IPS-15b (cell line): ENCODE results near the gene BRSK2.

ENCODE experiments used
- H3K27me3 ChIP-seq: one replicate; pipeline ENCODE4 v1.6.1; 2013; ENCODE audit warnings: low read length; ENCODE audit not compliant: control insufficient read depth, insufficient read depth
- H3K36me3 ChIP-seq: one replicate; pipeline ENCODE4 v1.6.1; 2013; ENCODE audit warnings: low read length; ENCODE audit not compliant: control insufficient read depth, insufficient read depth
- H3K4me1 ChIP-seq: one replicate; pipeline ENCODE4 v1.6.1; 2013; ENCODE audit warnings: mild to moderate bottlenecking, low read length; ENCODE audit not compliant: control insufficient read depth, insufficient read depth
- H3K4me3 ChIP-seq: one replicate; pipeline ENCODE4 v1.5.1; 2013; ENCODE audit warnings: low read depth, low read length
- H3K9ac ChIP-seq: one replicate; pipeline ENCODE4 v1.6.1; 2013; ENCODE audit warnings: low read depth, mild to moderate bottlenecking, low read length
- H3K9me3 ChIP-seq: one replicate; pipeline ENCODE4 v1.6.1; 2013; ENCODE audit warnings: mild to moderate bottlenecking, low read length; ENCODE audit not compliant: control insufficient read depth, insufficient read depth

BRSK2 gene

DNA sequence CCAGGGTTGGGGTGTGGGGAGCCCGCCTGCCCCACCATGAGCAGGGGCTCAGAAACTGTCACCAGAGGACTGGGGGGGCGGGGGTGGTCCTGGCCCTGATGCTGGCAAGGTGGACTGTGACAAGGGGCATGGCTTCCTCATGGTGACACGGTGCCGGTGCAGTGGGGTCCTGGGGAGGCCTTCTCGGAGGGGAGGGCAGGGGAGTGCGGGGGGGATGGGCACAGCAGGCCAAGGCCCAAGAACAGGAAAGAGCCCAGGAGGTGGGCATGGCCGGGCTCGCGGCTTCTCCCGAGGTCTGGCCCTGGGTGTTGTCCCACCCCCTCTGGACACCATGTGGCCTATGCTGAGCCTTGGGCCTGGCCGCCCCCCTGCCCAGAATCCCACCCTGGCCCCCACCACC, 49.6 kb downstream of the BRSK2 start:
- H3K4me1 ChIP-seq = no peaks in the 10 kb centered on the region
- H3K36me3 ChIP-seq = peaks cover 5% of the 10 kb centered on the region

DNA sequence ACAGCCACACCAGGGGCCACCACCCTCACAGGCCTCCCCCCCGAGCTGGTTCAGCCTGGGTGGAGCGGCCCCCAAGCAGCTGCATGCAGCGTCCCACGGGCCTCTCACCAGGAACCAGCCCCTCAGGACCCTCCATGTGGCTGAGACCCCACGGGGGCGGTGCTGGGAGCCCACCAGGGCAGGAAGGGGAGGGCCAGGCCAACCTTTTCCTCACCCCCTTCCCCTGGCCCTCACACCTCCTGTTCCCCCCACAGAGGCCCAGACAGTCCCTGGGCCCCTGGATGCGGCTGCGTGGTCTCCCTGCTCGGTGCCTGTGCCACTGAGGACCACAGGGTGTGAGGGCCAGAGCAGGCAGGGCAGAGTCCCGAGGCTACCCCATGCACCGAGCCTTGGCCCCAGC, 50.3 kb downstream of the BRSK2 start:
- Histone ChIP-seq H3K4me1 (no peaks in the 10 kb centered on the region), H3K36me3 (peaks cover 5% of the 10 kb centered on the region), H3K4me3 (no peak overlapping the region), H3K9me3 (no peaks in the 10 kb centered on the region), H3K27me3 (no peaks in the 10 kb centered on the region), H3K9ac (no peak overlapping the region)

More for the DNA sequence above, 49.6 kb downstream of the BRSK2 start:
- Histone ChIP-seq H3K27me3 (no peaks in the 10 kb centered on the region), H3K9me3 (no peaks in the 10 kb centered on the region), H3K9ac (no peak overlapping the region), H3K4me3 (no peak overlapping the region)

DNA sequence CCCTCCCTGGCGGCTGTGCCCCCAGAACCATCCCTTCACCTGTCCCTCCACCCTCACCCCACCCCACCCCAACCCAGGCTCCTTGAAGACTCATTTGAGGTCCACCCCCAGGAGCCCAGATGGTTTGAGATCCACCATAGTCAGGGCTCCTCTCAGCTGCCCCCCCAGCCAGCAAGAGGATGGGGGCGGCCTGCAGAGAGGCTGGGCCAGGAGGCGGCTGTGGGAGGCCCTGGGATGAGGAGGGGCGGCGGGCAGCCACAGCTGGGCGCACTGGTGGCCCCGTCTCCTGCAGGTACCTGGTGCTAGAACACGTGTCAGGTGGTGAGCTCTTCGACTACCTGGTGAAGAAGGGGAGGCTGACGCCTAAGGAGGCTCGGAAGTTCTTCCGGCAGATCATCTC, 50.8 kb downstream of the BRSK2 start:
- H3K9ac ChIP-seq = no peak overlapping the region
- H3K4me3 ChIP-seq = no peak overlapping the region
- H3K9me3 ChIP-seq = no peaks in the 10 kb centered on the region
- no peaks in the 10 kb centered on the region for H3K4me1 ChIP-seq
- H3K27me3 ChIP-seq = no peaks in the 10 kb centered on the region
- peaks cover 6% of the 10 kb centered on the region for H3K36me3 ChIP-seq

DNA sequence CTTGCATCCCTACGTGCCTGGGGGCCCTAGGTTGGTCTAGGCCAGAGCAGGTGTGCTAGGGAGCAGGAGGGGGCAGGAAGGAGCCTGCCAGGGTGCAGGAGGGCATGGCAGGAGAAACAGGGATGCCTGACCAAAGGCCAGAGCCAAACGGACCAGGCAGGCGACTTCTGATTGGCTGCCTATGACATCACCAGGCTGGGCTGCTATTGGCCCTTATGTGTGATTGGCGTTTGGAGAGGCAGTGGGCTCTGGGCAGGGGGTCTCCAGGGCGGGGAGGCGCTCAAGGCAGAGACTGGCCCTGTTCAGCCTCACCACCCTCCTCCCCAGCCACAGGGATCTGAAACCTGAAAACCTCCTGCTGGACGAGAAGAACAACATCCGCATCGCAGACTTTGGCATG, 52.4 kb downstream of the BRSK2 start:
- Histone ChIP-seq H3K27me3 (no peaks in the 10 kb centered on the region), H3K9me3 (no peaks in the 10 kb centered on the region), H3K4me1 (no peaks in the 10 kb centered on the region), H3K9ac (no peak overlapping the region), H3K4me3 (no peak overlapping the region), H3K36me3 (peaks cover 9% of the 10 kb centered on the region)

DNA sequence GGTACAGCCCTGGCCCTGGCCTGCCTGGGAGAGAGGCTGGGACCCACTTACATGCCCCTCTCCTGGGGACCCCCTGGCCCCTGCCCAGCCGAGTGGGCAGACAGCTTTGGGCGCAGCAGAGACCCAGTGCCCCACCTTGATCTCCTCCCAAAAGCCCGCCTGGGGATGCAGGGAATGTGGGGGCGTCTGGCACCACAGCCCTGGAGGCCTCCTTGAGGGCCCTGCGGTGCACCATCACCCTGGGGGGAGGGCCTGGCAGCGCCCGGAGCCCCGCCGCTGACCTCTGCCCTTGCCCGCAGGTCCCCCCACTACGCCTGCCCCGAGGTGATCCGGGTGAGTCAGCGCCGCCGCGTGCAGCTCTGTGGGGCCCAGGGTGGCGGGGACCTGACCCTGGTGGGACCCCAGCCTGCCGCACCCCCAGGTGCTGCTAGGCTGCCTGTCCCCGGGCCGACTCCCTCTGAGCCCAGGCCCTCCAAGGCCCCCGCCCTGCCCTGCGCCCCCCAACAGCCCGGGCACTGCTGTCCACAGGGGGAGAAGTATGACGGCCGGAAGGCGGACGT, 53.2 kb downstream of the BRSK2 start:
- no peak overlapping the region for H3K4me3 ChIP-seq
- peaks cover 9% of the 10 kb centered on the region for H3K36me3 ChIP-seq
- no peaks in the 10 kb centered on the region for H3K27me3 ChIP-seq
- H3K9me3 ChIP-seq = no peaks in the 10 kb centered on the region
- no peak overlapping the region for H3K9ac ChIP-seq
- H3K4me1 ChIP-seq = no peaks in the 10 kb centered on the region

DNA sequence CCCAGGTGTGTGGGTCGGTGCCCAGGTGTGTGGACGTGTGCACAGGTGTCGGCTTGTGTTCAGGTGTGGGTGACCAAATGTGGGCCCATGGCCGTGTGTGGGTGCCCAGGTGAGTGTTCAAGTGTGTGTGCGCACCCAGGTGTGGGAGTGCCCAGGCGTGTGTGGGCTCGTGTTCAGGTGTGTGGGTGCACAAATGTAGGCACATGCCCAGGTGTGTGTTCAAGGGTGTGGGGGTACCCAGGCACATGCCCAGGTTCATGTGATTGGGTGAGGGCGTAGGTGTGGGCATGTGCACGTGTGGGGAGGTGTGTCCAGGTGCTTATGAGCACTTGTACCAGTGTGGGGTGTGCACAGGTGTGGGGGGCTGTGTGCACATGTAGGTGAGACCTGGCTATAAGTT, 54.0 kb downstream of the BRSK2 start:
- no peaks in the 10 kb centered on the region for H3K4me1 ChIP-seq
- no peak overlapping the region for H3K9ac ChIP-seq
- H3K9me3 ChIP-seq = no peaks in the 10 kb centered on the region
- peaks cover 9% of the 10 kb centered on the region for H3K36me3 ChIP-seq
- no peaks in the 10 kb centered on the region for H3K27me3 ChIP-seq
- no peak overlapping the region for H3K4me3 ChIP-seq

DNA sequence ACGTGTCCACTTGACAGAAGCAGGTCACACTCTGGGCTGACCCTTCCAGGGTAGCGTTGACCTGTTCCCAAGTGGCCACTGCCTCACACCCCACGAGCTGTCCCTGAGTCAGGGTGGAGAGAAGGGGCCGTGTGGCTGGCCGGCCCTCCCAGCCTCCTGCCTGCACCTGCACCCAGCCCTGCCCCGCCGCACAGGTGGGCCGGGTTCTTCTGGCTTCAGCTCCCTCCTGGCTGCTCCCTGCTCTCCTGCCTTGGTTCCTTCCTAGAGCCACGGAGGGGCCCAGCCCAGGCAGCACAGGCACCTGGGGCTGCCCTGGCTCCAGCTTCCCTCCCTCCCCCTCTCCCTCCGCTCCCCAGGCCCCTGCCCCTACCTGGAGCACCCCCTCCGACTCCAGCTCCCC, 54.6 kb downstream of the BRSK2 start:
- Histone ChIP-seq H3K27me3 (no peaks in the 10 kb centered on the region), H3K9me3 (no peaks in the 10 kb centered on the region), H3K9ac (no peak overlapping the region), H3K4me1 (no peaks in the 10 kb centered on the region), H3K4me3 (no peak overlapping the region), H3K36me3 (peaks cover 9% of the 10 kb centered on the region)

DNA sequence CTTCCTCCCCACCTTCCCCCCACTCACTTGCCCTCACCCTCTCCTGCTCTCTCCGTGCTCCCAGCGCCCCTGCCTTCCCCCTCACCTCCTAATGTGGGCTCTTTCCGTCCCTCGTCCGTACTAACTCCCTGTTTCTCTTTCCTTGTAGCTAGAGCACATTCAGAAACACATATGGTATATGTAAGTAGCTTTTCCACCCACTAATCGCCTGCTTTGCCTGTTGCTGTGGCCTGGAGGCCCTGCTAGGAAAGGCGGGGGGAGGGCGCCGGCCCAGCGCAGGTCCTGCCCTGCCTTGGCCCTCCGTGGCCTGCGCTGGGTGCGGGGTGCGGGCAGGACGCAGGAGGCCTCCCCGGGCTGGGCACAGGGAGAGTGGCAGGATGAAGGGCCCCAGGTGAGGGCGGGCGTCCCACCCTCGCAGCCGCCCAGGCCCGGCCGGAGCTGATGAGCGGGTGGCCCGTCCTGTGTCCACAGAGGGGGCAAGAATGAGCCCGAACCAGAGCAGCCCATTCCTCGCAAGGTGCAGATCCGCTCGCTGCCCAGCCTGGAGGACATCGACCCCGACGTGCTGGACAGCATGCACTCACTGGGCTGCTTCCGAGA, 55.2 kb downstream of the BRSK2 start:
- Histone ChIP-seq H3K27me3 (no peaks in the 10 kb centered on the region), H3K36me3 (peaks cover 9% of the 10 kb centered on the region), H3K4me3 (no peak overlapping the region), H3K9me3 (no peaks in the 10 kb centered on the region), H3K9ac (no peak overlapping the region), H3K4me1 (no peaks in the 10 kb centered on the region)

DNA sequence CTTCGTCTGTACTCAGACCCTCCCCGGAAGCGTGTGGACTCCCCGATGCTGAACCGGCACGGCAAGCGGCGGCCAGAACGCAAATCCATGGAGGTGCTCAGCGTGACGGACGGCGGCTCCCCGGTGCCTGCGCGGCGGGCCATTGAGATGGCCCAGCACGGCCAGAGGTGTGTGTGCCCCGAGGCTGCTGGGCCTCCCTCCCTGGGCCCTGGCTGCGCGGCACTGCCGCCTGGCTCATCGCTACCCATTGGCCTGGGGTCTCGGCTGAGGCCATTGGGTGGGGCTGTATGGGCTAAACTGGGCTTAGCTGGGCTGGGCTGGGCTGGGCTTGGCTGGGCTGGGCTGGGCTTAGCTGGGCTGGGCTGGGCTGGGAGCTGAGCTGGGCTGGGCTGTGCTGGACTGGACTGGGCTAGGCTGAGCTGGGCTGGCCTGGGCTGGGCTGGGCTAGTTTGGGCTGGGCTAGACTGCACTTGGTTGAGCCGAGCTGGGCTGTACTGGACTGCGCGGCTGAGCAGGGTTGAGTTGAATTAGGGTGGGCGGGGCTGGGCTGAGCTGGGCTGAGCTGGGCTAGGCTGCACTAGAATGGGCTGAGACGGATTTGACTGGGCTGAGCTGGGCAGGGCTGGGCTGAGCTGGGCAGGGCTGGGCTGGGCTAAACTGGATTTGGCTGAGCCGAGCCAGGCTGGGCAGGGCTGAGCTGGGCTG, 56.2 kb downstream of the BRSK2 start:
- Histone ChIP-seq H3K4me1 (no peaks in the 10 kb centered on the region), H3K36me3 (peaks cover 11% of the 10 kb centered on the region), H3K9ac (no peak overlapping the region), H3K4me3 (no peak overlapping the region), H3K9me3 (no peaks in the 10 kb centered on the region), H3K27me3 (no peaks in the 10 kb centered on the region)

DNA sequence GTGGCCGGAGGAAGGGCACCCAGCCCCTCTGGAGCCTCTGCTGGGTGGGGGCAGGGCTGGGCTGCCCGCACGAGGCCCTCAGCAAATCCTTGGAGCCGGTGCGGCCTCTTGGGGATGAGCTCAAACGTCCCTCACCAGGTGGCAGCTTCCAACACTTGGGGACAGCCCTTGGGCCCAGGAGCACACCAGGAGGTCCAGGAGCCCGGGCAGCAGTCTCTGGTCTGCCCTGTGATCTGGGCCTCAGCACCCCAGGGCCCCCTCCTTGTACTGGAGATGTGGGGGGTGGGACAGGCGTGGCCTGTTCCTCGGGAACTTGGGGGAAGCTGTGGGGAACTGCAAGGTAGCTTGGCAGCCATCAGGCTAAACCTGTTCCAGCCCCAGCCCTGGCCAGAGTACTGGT, 56.9 kb downstream of the BRSK2 start:
- H3K9me3 ChIP-seq = no peaks in the 10 kb centered on the region
- no peaks in the 10 kb centered on the region for H3K27me3 ChIP-seq
- H3K9ac ChIP-seq = no peak overlapping the region
- no peak overlapping the region for H3K4me3 ChIP-seq
- H3K36me3 ChIP-seq = peaks cover 12% of the 10 kb centered on the region
- no peaks in the 10 kb centered on the region for H3K4me1 ChIP-seq

DNA sequence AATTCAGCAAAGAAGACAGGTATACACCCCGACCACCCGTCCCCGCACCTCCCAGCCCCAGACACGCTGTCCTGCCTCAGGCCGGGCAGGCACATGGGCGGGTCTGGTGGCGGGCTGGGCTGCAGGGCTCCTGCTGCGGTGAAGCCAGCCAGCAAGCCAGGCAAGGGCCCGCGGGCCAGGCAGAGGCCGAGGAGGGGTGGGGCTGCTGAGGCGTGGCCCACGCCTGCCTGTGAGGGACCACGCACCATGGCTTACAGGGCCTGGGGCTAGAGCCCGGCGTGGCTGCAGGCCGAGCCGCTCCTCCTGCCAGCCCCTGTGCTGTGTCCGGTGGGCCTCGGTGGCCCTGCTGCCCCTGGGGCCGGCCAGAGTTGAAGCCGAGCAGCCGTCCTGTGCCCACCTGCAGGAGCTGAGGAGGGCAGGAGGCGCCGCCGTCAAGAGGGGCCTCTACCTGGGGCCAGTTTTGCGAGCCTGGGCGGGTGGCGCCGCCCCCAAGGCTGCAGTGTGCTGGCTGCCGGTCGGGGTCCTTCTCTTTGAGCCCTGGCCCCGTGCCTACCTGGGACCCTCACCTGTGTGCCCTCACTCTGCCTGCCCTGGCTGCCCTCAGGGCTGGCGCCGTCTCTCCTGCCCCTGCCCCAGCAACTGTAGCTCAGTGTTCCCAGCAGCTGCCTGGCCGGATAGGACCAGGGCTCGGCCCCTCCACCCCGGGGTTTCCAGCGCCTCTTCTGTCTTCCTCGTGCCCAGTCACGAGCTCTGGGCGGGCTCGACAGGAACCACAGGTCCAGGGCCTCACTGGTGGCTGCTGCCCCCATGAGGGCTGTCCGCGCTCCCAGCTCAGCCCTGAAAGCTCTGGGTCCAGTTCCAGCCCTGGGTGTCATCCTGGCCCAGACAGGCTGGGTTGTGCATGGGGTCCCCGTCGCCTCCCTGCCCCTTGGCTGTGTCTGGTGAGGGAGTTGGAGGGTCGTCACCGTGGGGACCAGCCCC, 58.4 kb downstream of the BRSK2 start:
- Histone ChIP-seq H3K36me3 (peaks cover 11% of the 10 kb centered on the region), H3K9ac (no peak overlapping the region), H3K9me3 (no peaks in the 10 kb centered on the region), H3K4me3 (no peak overlapping the region), H3K4me1 (no peaks in the 10 kb centered on the region), H3K27me3 (no peaks in the 10 kb centered on the region)
